Liver (tissue), 2 donors: ENCODE measurements around the gene CASP3.

Source experiments
- REST ChIP-seq: IDR thresholded peaks from 2 replicates; pipeline ENCODE4 v1.6.1; 2016; ENCODE audit warnings: antibody characterized with exemption, mild to moderate bottlenecking
- YY1 ChIP-seq: IDR thresholded peaks from 2 replicates; pipeline ENCODE4 v1.6.1; 2016; ENCODE audit warnings: antibody characterized with exemption, mild to moderate bottlenecking
- ZBTB33 ChIP-seq: IDR thresholded peaks from 2 replicates; pipeline ENCODE4 v1.6.1; 2016; ENCODE audit warnings: antibody characterized with exemption
- TF ChIP-seq, protein P1 (sequence below): fragments of 150-350 bp; IDR thresholded peaks from 2 replicates; pipeline ENCODE4 v1.5.1; 2017; ENCODE audit warnings: improper control_type of control experiment, low read depth, low read length; ENCODE audit not compliant: missing input control
- donor health status: healthy.

GRCh38 chr4:184675821-184676492 lies 26.7 kb upstream of the CASP3 start:
- TF ChIP-seq, protein P1, sequence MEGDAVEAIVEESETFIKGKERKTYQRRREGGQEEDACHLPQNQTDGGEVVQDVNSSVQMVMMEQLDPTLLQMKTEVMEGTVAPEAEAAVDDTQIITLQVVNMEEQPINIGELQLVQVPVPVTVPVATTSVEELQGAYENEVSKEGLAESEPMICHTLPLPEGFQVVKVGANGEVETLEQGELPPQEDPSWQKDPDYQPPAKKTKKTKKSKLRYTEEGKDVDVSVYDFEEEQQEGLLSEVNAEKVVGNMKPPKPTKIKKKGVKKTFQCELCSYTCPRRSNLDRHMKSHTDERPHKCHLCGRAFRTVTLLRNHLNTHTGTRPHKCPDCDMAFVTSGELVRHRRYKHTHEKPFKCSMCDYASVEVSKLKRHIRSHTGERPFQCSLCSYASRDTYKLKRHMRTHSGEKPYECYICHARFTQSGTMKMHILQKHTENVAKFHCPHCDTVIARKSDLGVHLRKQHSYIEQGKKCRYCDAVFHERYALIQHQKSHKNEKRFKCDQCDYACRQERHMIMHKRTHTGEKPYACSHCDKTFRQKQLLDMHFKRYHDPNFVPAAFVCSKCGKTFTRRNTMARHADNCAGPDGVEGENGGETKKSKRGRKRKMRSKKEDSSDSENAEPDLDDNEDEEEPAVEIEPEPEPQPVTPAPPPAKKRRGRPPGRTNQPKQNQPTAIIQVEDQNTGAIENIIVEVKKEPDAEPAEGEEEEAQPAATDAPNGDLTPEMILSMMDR, result no peak
- TF ChIP-seq YY1 (no peak), ZBTB33 (no peak), REST (no peak)
